ENCODE results near the gene HOXC10. TPM values are rescaled to one million over a fixed set of nuclear protein-coding genes. Genes with fewer than 3 reads are reported as not detected.

The HOXC10 gene
- total and polyA plus RNA-seq, 2 of the 8 experiments (the other 6 are each of a cell fraction or from before 2014, with no cell fraction given) = not detected

- WGBS, 2 experiments (ENCODE audit: extremely low coverage in 1 of 2, insufficient coverage in 1 of 2, insufficient read length in 1 of 2, insufficient replicate concordance in 2 of 2, low coverage in 1 of 2, low lambda C conversion rate in 2 of 2, missing lambda C conversion rate in 1 of 2) = 20% methylated on average over 19 of the region's 19 CpGs; no CpG with 5 or more reads in 1 of the 2 experiments
- Histone ChIP-seq H3K4me3 (ENCODE audit: extremely low read depth in 1 of 4, insufficient read depth in 2 of 4, low read depth in 3 of 4, low read length in 4 of 4) (no peak overlapping the region), H3K18ac (ENCODE audit: extremely low read depth, low read length) (no peak overlapping the region), H3K14ac (ENCODE audit: insufficient read length) (no peak overlapping the region), H3K27me3 (replicated peaks in 1 of 4; ENCODE audit: control insufficient read depth in 3 of 4, extremely low read depth in 1 of 4, insufficient read depth in 3 of 4, low read length in 3 of 4) (peaks cover 100% of the 10 kb centered on the region in 4 experiments), H2BK12ac (ENCODE audit: low read depth, low read length) (0 out of 2 replicates have a peak overlapping the region, but pooled peaks have one; percentile 27), H3K9ac (replicated peaks in 1 of 4; ENCODE audit: extremely low read depth in 1 of 4, low read depth in 3 of 4, low read length in 3 of 4) (no peak overlapping the region), H2BK120ac (replicated peaks; ENCODE audit: low read depth, low read length) (no peak overlapping the region), H4K8ac (ENCODE audit: extremely low read depth, insufficient read depth, low read length) (no peak overlapping the region), H2BK20ac (ENCODE audit: low read length) (no peak overlapping the region), H3K79me1 (ENCODE audit: low read depth, low read length) (no peaks in the 10 kb centered on the region), H3K56ac (replicated peaks; ENCODE audit: insufficient read length, low read depth, low read length) (no peak overlapping the region), H2BK15ac (ENCODE audit: low read length) (no peak overlapping the region), H3K36me3 (ENCODE audit: control insufficient read depth in 2 of 4, insufficient read depth in 4 of 4, low read length in 3 of 4) (peaks cover 0 to 9% (median 0%) of the 10 kb centered on the region in 4 experiments; a peak in 1 of 8 replicates), H3K4me2 (ENCODE audit: insufficient read depth in 1 of 2, low read depth in 2 of 2, low read length in 2 of 2) (no peak overlapping the region; a peak in 1 of 4 replicates), H3K4ac (replicated peaks; ENCODE audit: insufficient read length, low read depth, low read length) (no peak overlapping the region), H4K20me1 (replicated peaks in 1 of 2; ENCODE audit: control insufficient read depth in 1 of 2, insufficient read depth in 2 of 2, low read length in 2 of 2) (peaks cover 29 to 59% of the 10 kb centered on the region in 2 experiments), H3K27ac (ENCODE audit: low read depth, low read length) (no peak overlapping the region), H3K4me1 (replicated peaks in 1 of 4; ENCODE audit: control insufficient read depth in 3 of 4, insufficient read depth in 4 of 4, low read length in 3 of 4) (peaks cover 0 to 19% (median 4%) of the 10 kb centered on the region in 4 experiments; a peak in 6 of 7 replicates), H3K23ac (ENCODE audit: insufficient read length) (no peak overlapping the region), H2AK5ac (ENCODE audit: low read depth, low read length) (0 out of 2 replicates have a peak overlapping the region, but pooled peaks have one; percentile 48), H4K91ac (replicated peaks; ENCODE audit: insufficient read length, low read length) (no peak overlapping the region), H3K23me2 (ENCODE audit: low read depth, low read length) (no peaks in the 10 kb centered on the region), H3K79me2 (ENCODE audit: control insufficient read depth in 1 of 2, insufficient read depth in 2 of 2, low read length in 2 of 2) (no peaks in the 10 kb centered on the region), H2AFZ (ENCODE audit: low read length) (no peak overlapping the region), H4K5ac (ENCODE audit: insufficient read length, low read depth, low read length) (no peak overlapping the region), H3K9me3 (ENCODE audit: insufficient read depth in 2 of 2, low read depth in 1 of 2, low read length in 1 of 2) (no peaks in the 10 kb centered on the region; a peak in 1 of 4 replicates), H2BK5ac (ENCODE audit: low read depth, low read length) (no peak overlapping the region)
- DNase-seq (ENCODE audit: low read depth in 1 of 2, low spot score in 2 of 2) (no peak), FAIRE-seq (no peak)
- peak; percentile 80 for TF ChIP-seq RNF2 (IDR thresholded peaks at IDR 0.05; ENCODE audit: borderline replicate concordance, low read depth, low read length, missing control alignments, poor library complexity, severe bottlenecking)
- no peak for TF ChIP-seq TEAD4 (IDR thresholded peaks at IDR 0.05; ENCODE audit: low read depth, low read length)
- peak; percentile 50 for TF ChIP-seq CBX8 (IDR thresholded peaks at IDR 0.05; ENCODE audit: borderline replicate concordance, low read depth, low read length)
- CTCF ChIA-PET (ENCODE audit: partially characterized antibody) = interaction anchor here (0.6 to 5.6 kb wide), 18 partner anchors 11 to 210 kb away, joined by 3 to 40 read pairs (median 4); partner anchors contain the start of genes CISTR, HOXC10, HOXC11 and HOXC4
- POLR2A ChIA-PET (ENCODE audit: partially characterized antibody) = interaction anchor here (2.5 to 3.2 kb wide), 2 partner anchors 12 to 16 kb away, joined by 9 to 12 read pairs; partner anchors contain the start of gene HOXC13
Measured at GRCh38 chr12:53953831-53954693, 30.9 kb upstream of the HOXC10 start.
